Left colon (tissue), 2 donors: Measurements from ENCODE around the gene PFKL. TPM values are rescaled to one million over a fixed set of nuclear protein-coding genes. Genes with fewer than 3 reads are reported as not detected.
A peak's percentile ranks its signal among the peaks of the same experiment; 100 is the strongest.

ENCODE experiments used
- ATAC-seq: fragments of 200-7000 bp; cut with Tn5 transposase; one replicate; pipeline ENCODE4 v1.9.1; 2020; ENCODE audit warnings: mild to moderate bottlenecking, moderate library complexity
- DNase-seq, 2 donors: peaks; one replicate each; pipeline ENCODE4 v3.0.0-alpha.2; 2020
- intact Hi-C, 2 donors: fragments of 100-400 bp; cut with DNase I in 1 of 2; cut with micrococcal nuclease in 1 of 2; formaldehyde crosslinking; loops; one replicate each; pipeline versions ENCODE4 v1.11.2 to v1.14.0; 2022; cut with DNase I, micrococcal nuclease
- long read RNA-seq: library from polyadenylated mRNA; unstranded; transcript quantifications from one replicate; pipeline ENCODE4 v2.0.0, GENCODE V29; 2021
- total RNA-seq, 2 donors: library from RNA; stranded (reverse); fragmentation: NEBNext Ultra II Directional; extraction: Animal tissue kit (Norgen Biotek cat#: 25700); gene quantifications; one replicate each; pipeline ENCODE4 v1.2.1, GENCODE V29; 2021
- donor health status: DM: no; HTN: no; CAD: no.
- donor health status: DM: yes; HTN: yes; CAD: no.

PFKL gene
- total RNA-seq = 100 to 1,000 TPM; 239 to 245 TPM
- long read RNA-seq, transcript PFKL-201 (22 exons, 2,912 nt) = major isoform, 658 of 1,113 reads
- long read RNA-seq, transcript PFKL-206 (11 exons, 1,947 nt) = minor isoform, 7 of 1,113 reads
- long read RNA-seq, transcript PFKL-204 (10 exons, 2,818 nt) = minor isoform, 11 of 1,113 reads
- long read RNA-seq, partial matches to known transcripts = 373 of 1,113 reads
- long read RNA-seq, other reads (novel, unspliced or antisense) = 64 of 1,113 reads

DNA sequence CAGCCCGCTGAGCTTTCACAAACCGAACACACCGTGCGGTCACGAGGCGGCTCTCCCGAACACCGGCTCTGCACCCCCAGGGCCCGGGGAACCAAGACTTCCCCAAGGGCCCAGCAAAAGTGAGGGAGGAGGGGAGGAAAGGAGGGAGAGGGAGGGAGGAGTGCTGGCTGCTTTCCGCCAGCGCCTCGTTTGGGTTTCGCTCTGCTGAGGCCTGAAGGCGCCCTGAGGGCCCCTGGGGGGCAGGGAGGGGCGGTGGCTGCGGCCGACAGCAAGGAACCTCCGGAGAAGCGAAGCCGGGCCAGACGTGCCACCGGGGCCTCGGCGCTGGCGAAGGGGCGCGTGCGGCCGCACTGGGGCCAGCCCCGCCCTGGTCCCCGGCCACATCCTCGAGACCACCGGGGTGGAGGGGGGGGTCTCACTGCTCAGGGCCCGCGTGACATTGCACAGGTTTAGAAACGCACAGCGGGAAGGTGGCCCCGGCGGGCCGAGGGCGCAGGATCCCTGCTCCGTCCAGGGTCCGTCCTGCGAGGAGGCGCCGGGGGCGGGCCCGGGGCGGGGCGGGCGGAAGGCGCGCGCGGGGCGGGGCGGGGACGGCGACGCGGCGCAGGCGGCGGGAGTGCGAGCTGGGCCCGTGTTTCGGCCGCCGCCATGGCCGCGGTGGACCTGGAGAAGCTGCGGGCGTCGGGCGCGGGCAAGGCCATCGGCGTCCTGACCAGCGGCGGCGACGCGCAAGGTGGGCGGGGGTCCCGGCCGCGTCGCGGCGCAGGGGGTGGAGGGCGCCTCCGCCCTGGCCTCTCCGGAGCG is at the start of gene PFKL:
TSS of gene PFKL (plus strand) at position 596 of the 804 bp plus-strand sequence. CDS start at position 649, 53 bp downstream.
- ATAC-seq (peak; percentile 43), DNase-seq (peak; percentile 69 to 86)
- intact Hi-C loops = no loop called here

DNA sequence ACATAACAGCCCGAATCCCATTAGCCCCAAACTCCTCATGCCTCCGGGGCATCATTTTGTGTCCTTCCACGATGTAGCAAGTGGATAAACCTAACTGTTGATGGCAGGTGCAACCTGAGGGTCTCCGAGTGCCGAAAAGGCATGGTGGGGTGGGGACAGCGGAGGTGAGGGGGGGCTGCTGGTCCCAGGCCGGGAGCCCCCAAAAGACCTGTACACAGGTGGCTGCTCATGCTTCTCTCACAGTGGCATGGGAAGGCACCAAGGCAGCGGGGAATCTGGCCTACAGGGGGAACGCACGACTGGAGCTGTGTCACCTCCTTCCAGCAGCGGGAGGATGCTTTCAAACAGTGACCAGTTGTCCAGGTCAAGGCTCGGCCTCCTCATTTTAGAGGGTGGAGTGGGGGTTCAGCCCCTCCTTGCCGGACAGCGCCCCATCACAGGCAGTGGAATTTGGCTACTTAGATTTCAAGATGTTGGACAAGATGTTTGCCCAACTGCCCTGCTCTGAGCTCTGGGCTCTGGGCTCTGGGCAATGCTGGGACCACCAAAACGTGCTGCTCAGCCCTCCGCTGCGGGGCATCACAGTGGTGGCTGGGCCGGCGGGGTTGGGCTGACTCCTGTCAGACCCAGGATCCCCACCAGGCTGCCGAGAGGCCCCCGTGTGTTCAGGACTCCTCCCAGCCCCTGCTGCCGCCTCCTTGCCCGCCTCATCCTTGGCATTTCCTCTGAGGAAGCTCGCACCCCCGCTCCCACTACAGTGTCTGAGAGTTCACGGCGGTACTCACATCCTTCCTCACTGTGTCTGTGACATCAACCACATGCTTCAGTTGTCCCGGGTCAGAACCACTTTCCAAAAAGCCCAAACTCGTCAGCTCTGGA is 45.8 kb upstream of the PFKL start:
- no peak for DNase-seq
- ATAC-seq = no peak
- intact Hi-C loops = no loop called here

DNA sequence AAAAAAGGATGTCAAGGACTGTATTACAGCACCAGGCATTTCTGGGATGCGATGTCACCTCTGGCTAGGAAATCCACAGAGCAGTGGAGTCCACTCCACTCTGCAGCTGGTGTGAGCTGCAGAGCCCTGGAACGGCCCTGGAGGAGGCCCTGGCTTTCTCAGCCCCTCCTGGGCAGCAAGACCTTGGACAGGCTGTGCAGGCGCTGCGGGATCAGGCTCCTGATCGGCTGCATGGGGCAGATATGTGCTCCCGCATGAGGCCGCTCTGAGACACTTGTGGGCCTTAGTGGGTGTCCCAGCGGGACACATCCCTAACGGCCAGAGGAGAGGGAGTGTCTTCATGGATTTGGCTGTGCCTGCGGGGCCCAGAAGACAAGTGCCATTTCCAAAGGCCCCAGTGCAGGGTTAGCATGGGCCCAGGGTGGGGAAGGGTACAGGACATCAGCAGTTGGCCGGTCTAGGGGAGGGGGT is 44.3 kb upstream of the PFKL start:
- intact Hi-C loops = no loop called here
- no peak for DNase-seq
- no peak for ATAC-seq

DNA sequence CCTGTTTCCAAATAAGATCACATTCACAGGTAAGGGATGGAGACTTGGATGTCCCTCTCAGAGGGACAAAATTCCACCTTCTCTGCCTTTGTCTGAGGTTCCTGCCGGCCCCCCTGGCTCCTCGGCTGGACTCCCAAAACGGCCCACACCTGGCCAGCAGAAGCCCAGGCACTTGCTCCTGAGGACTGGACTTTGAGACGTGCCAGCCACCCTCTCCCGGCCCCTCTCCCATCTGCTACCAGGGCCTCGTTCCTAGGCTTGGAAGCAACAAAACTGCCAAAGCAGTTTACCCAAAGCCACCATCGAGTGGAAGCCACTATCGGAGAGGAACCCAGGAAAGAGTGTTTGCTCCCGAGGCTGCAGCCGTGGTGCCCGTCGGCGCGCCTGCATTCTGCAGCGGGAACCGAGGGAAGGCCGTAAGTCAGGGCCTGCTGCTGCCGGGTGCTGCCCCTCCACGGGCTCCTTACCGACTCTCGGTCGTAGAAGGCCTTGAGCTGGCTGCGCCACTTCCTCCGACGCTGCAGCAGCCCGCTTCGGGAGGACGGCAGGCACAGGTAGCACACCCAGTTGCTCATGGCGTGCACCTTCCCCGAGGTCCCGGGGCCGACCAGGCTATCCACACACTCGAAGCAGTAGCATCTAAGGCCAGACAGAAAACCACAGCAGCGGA is 41.7 kb upstream of the PFKL start:
- DNase-seq (no peak), ATAC-seq (no peak)
- intact Hi-C loops = no loop called here

DNA sequence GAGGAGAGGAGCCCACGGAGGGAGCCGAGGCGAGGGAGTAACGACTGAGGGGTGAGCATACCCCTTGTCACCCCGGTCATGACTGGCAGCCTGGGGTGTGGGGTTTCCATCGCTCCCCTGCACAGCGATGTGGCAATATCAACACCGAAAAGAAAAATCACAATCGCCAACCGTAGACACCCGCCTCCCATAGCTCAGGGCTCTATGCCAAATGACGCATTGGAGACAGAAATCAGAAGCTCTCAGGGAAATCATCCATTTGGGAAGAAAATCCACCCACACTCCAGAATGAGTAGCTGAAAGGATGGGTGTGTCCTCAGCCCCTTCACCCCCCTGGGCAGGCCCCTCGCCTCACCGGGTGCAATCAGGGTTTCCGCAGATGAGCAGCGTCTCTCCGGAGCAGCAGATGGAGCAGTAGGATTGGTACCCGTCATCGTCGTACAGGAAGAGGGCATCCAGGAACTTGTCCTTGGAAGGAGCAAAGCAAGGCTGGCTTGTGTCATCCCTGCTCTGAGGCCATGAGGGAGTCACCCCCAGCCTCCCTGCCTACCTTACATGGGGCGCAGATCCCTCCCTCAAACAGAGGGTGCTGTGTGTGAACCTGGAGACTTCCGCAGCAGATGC is 40.7 kb upstream of the PFKL start:
- intact Hi-C loops = no loop called here
- no peak for DNase-seq
- no peak for ATAC-seq

DNA sequence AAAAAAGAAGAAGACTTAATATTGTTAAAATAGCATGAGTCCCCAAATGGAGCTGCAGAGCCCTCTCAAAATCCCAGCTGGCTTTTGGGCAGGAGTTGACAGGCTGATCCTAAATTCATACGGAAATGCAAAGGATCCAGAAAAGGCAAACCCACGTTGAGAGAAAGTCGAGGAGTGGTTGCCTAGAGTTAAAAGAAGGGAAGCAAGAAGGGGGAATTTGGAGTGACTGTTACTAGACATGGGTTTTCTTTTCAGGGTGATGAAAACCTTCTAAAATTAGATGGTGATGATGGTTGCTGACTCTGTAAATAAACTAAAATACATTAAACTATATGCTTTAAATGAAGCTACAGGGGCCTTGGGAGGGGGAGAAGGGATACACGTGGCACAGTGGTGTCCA is 39.8 kb upstream of the PFKL start:
- ATAC-seq (no peak), DNase-seq (no peak)
- intact Hi-C loops = no loop called here

DNA sequence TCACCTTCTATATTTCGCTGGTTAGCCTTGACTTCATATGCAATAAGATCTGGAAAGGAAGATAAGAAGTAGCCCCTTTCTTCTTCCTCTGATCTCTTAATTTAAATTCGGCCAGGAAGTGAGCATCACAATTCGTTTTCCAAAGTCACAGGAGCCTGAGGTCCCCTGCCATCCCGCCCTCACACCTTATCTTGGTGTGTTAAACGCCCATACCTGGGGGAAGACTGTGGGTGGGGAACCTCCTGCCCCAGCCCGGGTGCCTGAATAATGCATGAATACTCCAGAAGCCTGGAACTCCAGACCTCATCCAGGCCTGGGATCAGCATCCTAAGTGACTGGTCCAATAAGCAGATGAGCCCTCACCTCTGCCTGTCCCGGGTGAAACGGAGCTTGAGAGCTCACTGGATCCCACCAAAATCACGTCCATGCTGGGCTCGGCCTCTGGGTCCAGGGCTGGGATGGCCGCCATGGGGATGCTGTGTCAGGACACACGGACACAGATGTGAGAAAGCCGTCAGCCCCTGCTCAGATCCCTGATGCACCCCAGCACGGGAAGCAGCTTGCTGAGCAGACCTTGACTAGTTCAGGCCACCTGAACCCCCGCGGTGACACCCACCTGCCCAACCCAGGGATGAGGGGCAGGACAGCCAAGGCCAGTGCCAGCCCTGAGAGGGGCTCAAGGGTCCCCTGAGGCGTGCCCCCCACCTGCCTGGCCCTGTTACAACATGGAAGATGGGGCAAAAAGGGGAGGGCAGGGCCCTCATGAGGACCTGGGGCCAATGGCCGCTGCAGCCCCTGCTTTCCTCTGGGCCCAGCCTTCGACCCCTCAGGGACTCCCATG is 38.8 kb upstream of the PFKL start:
- ATAC-seq (no peak), DNase-seq (no peak)
- intact Hi-C loops = no loop called here

DNA sequence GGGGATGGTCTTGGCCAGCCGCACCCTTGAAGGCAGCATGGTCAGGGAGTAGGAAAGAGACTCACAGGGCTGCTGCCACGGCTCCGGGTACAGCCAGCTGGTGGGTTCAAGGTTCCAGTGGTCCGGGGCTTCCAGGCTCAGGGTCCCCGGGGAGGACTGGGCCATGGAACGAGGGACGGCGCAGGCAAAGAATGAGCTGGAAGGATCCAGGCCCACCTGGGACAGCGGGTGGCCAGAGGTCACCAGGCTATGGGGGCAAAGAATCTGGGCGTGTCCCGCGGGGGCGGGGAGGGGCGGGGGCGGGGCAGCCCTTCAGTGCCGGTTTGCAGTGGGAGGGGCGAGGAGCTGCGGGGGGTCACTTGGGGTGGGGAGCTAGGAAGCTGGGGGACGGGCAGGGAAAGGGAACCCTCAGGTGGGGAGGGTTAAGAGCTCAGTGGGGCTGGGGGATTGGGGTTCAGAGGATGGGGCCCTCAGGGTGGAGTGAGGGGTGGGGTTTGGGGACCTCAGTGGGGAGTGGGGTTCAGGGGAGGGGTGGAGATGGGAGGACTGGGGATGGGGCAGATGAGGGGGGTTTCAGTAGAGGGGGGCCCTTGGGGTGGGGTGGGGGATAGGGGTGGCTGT is 38.1 kb upstream of the PFKL start, which contains the start of gene DNMT3L:
TSS of gene DNMT3L (minus strand) at position 223 of the 621 bp plus-strand sequence. CDS start 638 bp downstream, outside the sequence.
- DNase-seq (no peak), ATAC-seq (no peak)
- intact Hi-C loops = no loop called here

DNA sequence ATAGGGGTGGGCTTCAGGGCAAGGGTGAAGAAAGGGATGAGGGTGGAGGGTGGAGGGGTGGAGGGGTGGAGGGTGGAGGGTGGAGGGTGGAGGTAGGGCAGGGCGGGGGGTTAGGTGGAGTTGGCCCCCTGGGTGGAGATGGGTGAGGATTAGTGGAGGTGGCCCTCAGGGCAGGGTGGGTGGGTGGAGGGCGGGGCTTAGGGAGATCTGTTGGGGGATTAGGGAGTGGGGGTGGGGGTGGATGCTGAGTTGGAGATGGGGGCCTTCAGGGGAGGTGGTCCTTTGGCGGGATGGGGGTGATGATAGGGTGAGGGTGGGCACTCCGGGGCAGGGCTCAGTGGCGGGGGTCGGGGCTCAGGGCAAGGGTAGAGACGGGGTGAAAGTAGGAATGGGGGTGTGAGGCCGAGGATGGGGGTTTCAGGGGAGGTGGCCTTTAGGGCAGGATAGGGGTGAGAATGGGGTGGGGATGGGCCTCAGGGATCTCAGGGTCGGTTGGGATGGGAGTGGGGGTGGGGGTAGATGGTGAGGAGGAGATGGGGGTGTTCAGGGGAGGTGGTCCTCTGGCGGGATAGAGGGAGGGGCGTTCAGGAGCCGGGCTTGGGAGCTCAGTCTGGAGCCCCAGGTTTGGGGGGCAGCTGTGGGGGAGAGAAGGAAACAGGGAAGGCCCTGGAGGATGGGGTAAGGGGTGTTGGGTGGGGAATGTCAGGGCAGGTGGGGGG is 37.4 kb upstream of the PFKL start:
- intact Hi-C loops = no loop called here
- ATAC-seq (no peak), DNase-seq (no peak)

DNA sequence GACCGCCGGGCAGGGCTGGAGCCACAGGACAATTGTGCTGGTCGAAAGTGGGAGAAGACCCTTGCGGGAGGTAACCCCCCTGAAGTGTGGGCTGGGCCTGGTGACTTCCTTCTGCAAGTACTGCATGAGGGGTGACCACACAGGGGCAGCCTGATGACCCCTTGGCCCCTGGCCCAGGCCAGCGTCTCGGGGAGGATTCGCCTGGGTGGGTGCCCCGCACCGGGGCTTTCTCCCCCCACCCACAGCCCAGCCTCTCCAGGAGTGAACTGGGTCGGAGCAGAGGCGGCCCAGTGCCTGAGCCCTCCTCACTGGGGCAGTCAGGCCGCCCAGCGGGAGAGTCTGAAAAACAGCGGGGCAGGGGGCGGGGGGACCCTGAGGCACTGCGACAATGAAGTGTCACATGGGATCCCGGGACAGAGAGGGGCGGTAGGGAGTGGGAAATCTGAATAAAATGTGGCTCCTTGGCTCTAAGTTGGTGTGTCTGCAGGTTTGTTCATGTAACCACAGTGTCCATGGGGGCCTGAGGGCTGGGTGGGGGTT is 36.6 kb upstream of the PFKL start:
- DNase-seq = no peak
- intact Hi-C loops = no loop called here
- no peak for ATAC-seq

DNA sequence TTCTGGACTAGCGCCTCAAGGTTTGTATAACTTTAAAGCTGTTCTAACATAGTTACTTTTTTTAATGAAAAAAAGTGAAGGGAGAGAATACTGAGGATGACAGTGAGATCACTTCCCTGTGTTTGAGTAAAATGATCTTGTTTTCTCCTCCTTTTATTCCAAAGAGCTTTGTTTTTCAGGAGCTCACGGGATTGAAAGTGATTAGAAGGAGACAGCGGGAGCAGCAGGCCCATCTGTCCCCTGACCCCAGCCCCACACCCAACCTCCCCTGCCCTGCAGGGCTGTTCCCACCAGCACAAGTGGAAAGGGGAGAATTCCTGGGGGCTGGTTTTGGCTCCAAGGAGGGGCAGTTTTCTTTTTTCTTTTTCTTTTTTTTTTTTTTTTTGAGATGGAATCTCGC is 36.1 kb upstream of the PFKL start:
- intact Hi-C loops = no loop called here
- no peak for ATAC-seq
- no peak for DNase-seq

DNA sequence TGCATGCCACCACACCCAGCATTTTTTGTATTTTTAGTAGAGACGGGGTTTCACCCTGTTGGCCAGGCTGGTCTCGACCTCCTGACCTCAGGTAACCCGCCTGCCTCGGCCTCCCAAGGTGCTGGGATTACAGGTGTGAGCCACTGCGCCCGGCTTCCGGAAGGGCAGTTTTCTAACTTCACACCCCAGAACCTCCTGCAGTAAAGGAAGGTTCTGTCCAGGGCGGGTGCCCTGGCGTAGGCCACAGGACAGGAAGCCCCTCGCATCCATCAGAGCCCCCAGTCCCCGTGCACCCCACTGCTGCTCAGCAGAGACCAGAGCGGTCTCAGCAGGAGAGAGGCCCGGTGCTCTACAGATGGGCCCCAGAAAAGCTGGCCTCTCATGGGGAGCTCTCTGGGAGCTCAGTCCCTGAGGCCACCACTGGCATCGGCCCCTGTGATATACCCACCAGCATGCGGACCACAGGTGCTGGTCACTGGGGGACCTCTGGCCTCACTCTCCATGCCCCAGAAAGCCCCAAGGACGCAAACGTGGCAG is 34.1 kb upstream of the PFKL start:
- intact Hi-C loops = no loop called here
- no peak for ATAC-seq
- no peak for DNase-seq

DNA sequence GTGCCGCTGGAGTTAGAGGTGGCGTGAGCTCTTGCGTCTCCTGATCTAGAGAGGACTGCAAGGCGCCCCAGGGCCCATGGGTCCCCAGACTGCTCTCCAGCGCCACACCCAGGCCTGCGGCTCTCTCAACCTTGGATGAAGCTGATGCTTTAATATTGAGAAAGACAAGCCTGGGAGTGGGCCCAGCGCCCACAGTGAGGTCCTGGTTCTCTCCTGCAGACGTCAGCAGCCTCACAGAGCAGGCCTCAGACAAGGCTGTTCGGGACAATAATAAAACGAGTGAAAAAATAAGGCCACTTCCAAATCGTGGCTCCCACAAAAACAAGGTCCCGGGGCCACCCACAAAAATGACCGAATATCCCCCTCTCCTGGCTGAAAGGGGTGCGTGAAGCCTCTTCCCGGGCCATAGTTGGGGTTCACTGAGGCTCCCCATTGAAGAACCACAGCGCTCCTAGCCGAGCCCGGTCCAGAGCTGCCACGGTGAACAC is 32.2 kb upstream of the PFKL start:
- peak in 1 of 2 donors; percentile 31 for DNase-seq
- ATAC-seq = no peak
- intact Hi-C loops = no loop called here

DNA sequence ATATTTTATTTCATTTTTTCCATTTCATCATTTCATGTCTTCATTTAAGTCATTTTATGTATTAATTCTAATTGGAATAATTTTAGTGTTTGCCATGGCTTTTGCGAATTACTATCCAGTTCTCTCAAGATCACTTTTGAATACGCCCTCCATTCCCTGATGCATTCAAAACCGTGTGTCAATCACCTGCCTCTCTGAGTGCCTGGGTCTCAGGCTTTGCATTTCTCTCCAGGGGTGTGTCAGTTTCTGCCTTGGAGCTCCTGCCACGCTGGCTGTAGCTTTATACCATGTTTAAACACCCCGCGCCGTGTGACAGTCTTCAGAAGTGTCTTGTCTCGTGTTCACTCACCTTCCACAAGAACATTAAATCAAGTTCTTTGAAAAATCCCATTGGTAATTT is 30.8 kb upstream of the PFKL start:
- ATAC-seq (no peak), DNase-seq (no peak)
- intact Hi-C loops = no loop called here

DNA sequence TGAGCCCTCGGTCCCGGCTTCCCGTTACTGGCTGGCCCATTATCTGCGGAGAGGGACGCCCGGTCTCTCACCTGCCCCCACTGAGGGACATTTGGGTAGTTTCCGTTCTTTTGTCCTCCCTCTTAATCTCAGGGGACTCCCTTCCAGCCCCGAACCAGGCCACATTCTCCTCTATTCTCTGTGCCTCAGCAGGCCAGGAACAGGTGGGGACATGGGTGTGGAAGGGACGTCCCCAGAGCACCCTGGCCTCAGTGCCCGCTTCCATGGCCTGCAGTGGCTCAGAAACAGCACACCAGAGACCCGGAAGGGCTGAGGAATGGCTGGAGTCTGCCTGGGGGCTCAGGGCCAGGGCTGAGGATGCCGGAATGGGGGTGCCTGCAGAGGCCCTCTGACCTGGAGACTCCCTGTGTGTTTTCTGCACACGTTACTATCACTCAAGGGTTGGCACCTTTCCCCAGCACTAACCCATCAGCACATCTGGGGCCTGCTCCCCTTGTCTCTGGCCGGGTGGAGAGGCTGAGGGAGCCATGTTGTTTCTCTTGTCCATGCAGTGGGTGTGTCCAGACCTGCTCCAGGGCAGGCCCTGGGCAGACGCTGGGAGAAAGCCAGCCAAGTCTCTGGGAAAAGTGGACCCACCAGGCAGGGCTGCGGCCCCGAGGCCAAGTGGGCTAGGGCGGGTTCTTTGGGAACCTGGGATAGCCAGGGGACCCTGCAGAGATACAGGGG is 28.1 kb upstream of the PFKL start:
- no peak for DNase-seq
- ATAC-seq = no peak
- intact Hi-C loops = no loop called here
